ENCODE results near the gene EPHB2. TPM values are rescaled to one million over a fixed set of nuclear protein-coding genes. Genes with fewer than 3 reads are reported as not detected.

Gene EPHB2
- total RNA-seq, 1 experiment from 2014 or later: 3.3 TPM

- DNase-seq (ENCODE audit: low spot score): no peak
Observed at GRCh38 chr1:22816067-22816775, 105.6 kb downstream of the EPHB2 start.

GRCh38 chr1:22816803-22817202 is 106.2 kb downstream of the EPHB2 start:
- no peak for DNase-seq (ENCODE audit: low spot score)

- DNase-seq (ENCODE audit: low spot score): no peak
Observed at GRCh38 chr1:22817462-22817861, 106.8 kb downstream of the EPHB2 start.

GRCh38 chr1:22818061-22818770 is 107.6 kb downstream of the EPHB2 start:
- DNase-seq (ENCODE audit: low spot score): no peak

GRCh38 chr1:22819361-22819760 is 108.7 kb downstream of the EPHB2 start:
- DNase-seq (ENCODE audit: low spot score): no peak

GRCh38 chr1:22821027-22821426 is 110.4 kb downstream of the EPHB2 start:
- DNase-seq (ENCODE audit: low spot score): no peak

GRCh38 chr1:22822371-22822770 is 111.7 kb downstream of the EPHB2 start:
- DNase-seq (ENCODE audit: low spot score): no peak

- no peak for DNase-seq (ENCODE audit: low spot score)
Observed at GRCh38 chr1:22824466-22824865, 113.8 kb downstream of the EPHB2 start.

- DNase-seq (ENCODE audit: low spot score): no peak
Observed at GRCh38 chr1:22824975-22825374, 114.3 kb downstream of the EPHB2 start.

GRCh38 chr1:22825486-22826189 is 115.0 kb downstream of the EPHB2 start:
- no peak for DNase-seq (ENCODE audit: low spot score)

- DNase-seq (ENCODE audit: low spot score): peak; percentile 86
Observed at GRCh38 chr1:22826604-22827580, 116.3 kb downstream of the EPHB2 start.

GRCh38 chr1:22827666-22828483 is 117.2 kb downstream of the EPHB2 start:
- no peak for DNase-seq (ENCODE audit: low spot score)

- no peak for DNase-seq (ENCODE audit: low spot score)
Observed at GRCh38 chr1:22828484-22829308, 118.1 kb downstream of the EPHB2 start.

- no peak for DNase-seq (ENCODE audit: low spot score)
Observed at GRCh38 chr1:22829309-22829989, 118.8 kb downstream of the EPHB2 start.

- no peak for DNase-seq (ENCODE audit: low spot score)
Observed at GRCh38 chr1:22830041-22830566, 119.5 kb downstream of the EPHB2 start.

- DNase-seq (ENCODE audit: low spot score): no peak
Observed at GRCh38 chr1:22830757-22831340, 120.2 kb downstream of the EPHB2 start.

- peak; percentile 89 for DNase-seq (ENCODE audit: low spot score)
Observed at GRCh38 chr1:22831729-22832413, 121.2 kb downstream of the EPHB2 start.

GRCh38 chr1:22832414-22832786 is 121.8 kb downstream of the EPHB2 start:
- DNase-seq (ENCODE audit: low spot score): no peak

Measured in HT-29 (cell line).